Thoracic aorta (tissue), 2 donors: ENCODE measurements around the gene SNX4. TPM values are rescaled to one million over a fixed set of nuclear protein-coding genes. Genes with fewer than 3 reads are reported as not detected.
"Not testable (repeated sequence)": the region's sequence is repeated elsewhere in the genome, so short reads cannot be mapped to it uniquely, and the experiment has no call there.

Source experiments
- ATAC-seq: fragments of 150-250 bp; one replicate; pipeline ENCODE4 v1.8.0; 2017; ENCODE audit warnings: low read depth; ENCODE audit not compliant: insufficient number of reproducible peaks, low FRiP score
- DNase-seq: peaks from one replicate; pipeline ENCODE4 v3.0.0-alpha.2; 2020; ENCODE audit warnings: low spot score
- H3K27ac ChIP-seq, 2 donors: fragments of 200-600 bp; sonication (generic); 1 replicate in 1 of 2; 2 replicates in 1 of 2; pipeline ENCODE4 v1.5.1; 2016; ENCODE audit warnings: mild to moderate bottlenecking in 2 of 2, moderate library complexity in 2 of 2
- H3K27me3 ChIP-seq: fragments of 200-600 bp; sonication (generic); replicated peaks from 2 replicates; pipeline ENCODE4 v1.6.0; 2016; ENCODE audit warnings: mild to moderate bottlenecking; ENCODE audit not compliant: insufficient read depth
- H3K36me3 ChIP-seq: fragments of 200-600 bp; sonication (generic); one replicate; pipeline ENCODE4 v1.5.1; 2016
- H3K4me1 ChIP-seq, 2 donors: fragments of 200-600 bp; sonication (generic); 1 replicate in 1 of 2; 2 replicates in 1 of 2; pipeline versions ENCODE4 v1.5.1 to v1.6.0; 2016; ENCODE audit warnings: low read depth in 2 of 2, mild to moderate bottlenecking in 1 of 2; ENCODE audit not compliant: control insufficient read depth in 1 of 2
- H3K4me3 ChIP-seq: fragments of 200-600 bp; sonication (generic); 2 replicates; pipeline ENCODE4 v1.5.1; 2016; ENCODE audit warnings: mild to moderate bottlenecking
- H3K9me3 ChIP-seq: fragments of 200-600 bp; sonication (generic); 2 replicates; pipeline ENCODE4 v1.5.1; 2016
- CTCF ChIP-seq: fragments of 200-600 bp; sonication (generic); IDR thresholded peaks from one replicate; pipeline ENCODE4 v1.5.1; 2019; ENCODE audit warnings: antibody characterized with exemption
- total RNA-seq, 2 donors: library from RNA; depleted of rRNA; stranded (reverse); fragments of >200 nt; gene quantifications; one replicate each; pipeline versions ENCODE4 v1.1.0 to v1.2.3, GENCODE V29; 2016

Gene SNX4
- total RNA-seq: 10 to 100 TPM; 26.4 to 29.9 TPM

GRCh38 chr3:125519678-125520562 is at the start of gene SNX4:
Gene SNX4 (minus strand): TSS chr3:125520202. CDS start chr3:125520172, 30 bp downstream.
- Histone ChIP-seq H3K36me3 (no peaks in the 10 kb centered on the region), H3K27me3 (no peaks in the 10 kb centered on the region), H3K4me3 (peak within 1 kb of the TSS; percentile 90), H3K27ac (peak within 1 kb of the TSS; percentile 71), H3K4me1 (peaks cover 11 to 13% of the 10 kb centered on the region in 2 donors), H3K9me3 (no peaks in the 10 kb centered on the region)
- TF ChIP-seq CTCF: no peak
- peak; percentile 84 for ATAC-seq
- DNase-seq: peak; percentile 84

- no peak for DNase-seq
- no peak overlapping the region for H3K4me3 ChIP-seq
- H3K27me3 ChIP-seq: no peaks in the 10 kb centered on the region
- no peak overlapping the region for H3K27ac ChIP-seq
- peaks cover 7% of the 10 kb centered on the region for H3K36me3 ChIP-seq
- ATAC-seq: no peak
- H3K4me1 ChIP-seq: no peaks in the 10 kb centered on the region
- H3K9me3 ChIP-seq: no peaks in the 10 kb centered on the region
- TF ChIP-seq CTCF: no peak
Observed at GRCh38 chr3:125556314-125556713, 36.3 kb upstream of the SNX4 start.

- no peak for ATAC-seq
- no peak for DNase-seq
- Histone ChIP-seq H3K4me3 (no peak overlapping the region), H3K4me1 (no peaks in the 10 kb centered on the region), H3K27ac (no peak overlapping the region), H3K27me3 (no peaks in the 10 kb centered on the region), H3K36me3 (no peaks in the 10 kb centered on the region), H3K9me3 (no peaks in the 10 kb centered on the region)
- no peak for TF ChIP-seq CTCF
Observed at GRCh38 chr3:125552401-125552800, 32.4 kb upstream of the SNX4 start.

GRCh38 chr3:125528920-125529319 is 8.9 kb upstream of the SNX4 start:
- H3K9me3 ChIP-seq: no peaks in the 10 kb centered on the region
- peaks cover 21% of the 10 kb centered on the region for H3K36me3 ChIP-seq
- ATAC-seq (no peak), DNase-seq (no peak)
- H3K27ac ChIP-seq: no peak overlapping the region
- H3K4me1 ChIP-seq: no peaks in the 10 kb centered on the region
- TF ChIP-seq CTCF: no peak
- no peak overlapping the region for H3K4me3 ChIP-seq
- no peaks in the 10 kb centered on the region for H3K27me3 ChIP-seq

GRCh38 chr3:125525153-125525552 is 5.2 kb upstream of the SNX4 start:
- TF ChIP-seq CTCF: no peak
- no peaks in the 10 kb centered on the region for H3K4me1 ChIP-seq
- DNase-seq: no peak

GRCh38 chr3:125520563-125520919 is 539 bp upstream of the SNX4 start:
- peak overlapping the region; percentile 71 for H3K27ac ChIP-seq
- H3K4me3 ChIP-seq: peak overlapping the region; percentile 90
- not testable (repeated sequence) for ATAC-seq, H3K27me3 ChIP-seq, H3K9me3 ChIP-seq, DNase-seq, H3K36me3 ChIP-seq
- H3K4me1 ChIP-seq: peaks cover 11 to 13% of the 10 kb centered on the region in 2 donors

More at GRCh38 chr3:125525153-125525552, 5.2 kb upstream of the SNX4 start:
- Histone ChIP-seq H3K27ac (no peak overlapping the region), H3K4me3 (no peak overlapping the region), H3K9me3 (no peaks in the 10 kb centered on the region), H3K36me3 (peaks cover 4% of the 10 kb centered on the region), H3K27me3 (no peaks in the 10 kb centered on the region)
- no peak for ATAC-seq
